HAP-1 (cell line): ENCODE data around the gene WNT11.

ENCODE experiments used
- DNase-seq, 2 experiments: peaks; one replicate each; pipeline ENCODE4 v3.0.0-alpha.2; 2016 to 2020; ENCODE audit warnings: low spot score in 2 of 2
- H3K27me3 ChIP-seq: fragments of 250-450 bp; sonication (Bioruptor Pico); 2 replicates; pipeline ENCODE4 v1.5.1; 2020; ENCODE audit warnings: low read depth, mild to moderate bottlenecking, moderate library complexity
- H3K36me3 ChIP-seq: fragments of 250-450 bp; sonication (Bioruptor Pico); replicated peaks from 2 replicates; pipeline ENCODE4 v1.5.1; 2020; ENCODE audit warnings: mild to moderate bottlenecking
- H3K4me1 ChIP-seq: fragments of 250-450 bp; sonication (Bioruptor Pico); 2 replicates; pipeline ENCODE4 v1.5.1; 2020; ENCODE audit warnings: mild to moderate bottlenecking
- H3K4me3 ChIP-seq: fragments of 250-450 bp; sonication (Bioruptor Pico); 2 replicates; pipeline ENCODE4 v1.5.1; 2020; ENCODE audit warnings: mild to moderate bottlenecking, moderate library complexity
- H3K9me3 ChIP-seq: fragments of 250-450 bp; sonication (Bioruptor Pico); 2 replicates; pipeline ENCODE4 v1.5.1; 2020; ENCODE audit warnings: mild to moderate bottlenecking, moderate library complexity
- in situ Hi-C: fragments of 300-500 bp; cut with MboI; formaldehyde crosslinking; loops from 3 replicates; pipeline ENCODE4 v1.14.3; 2020; ENCODE audit warnings: low sequenced_read_pairs, inconsistent platforms, mixed read lengths

The WNT11 gene

GRCh38 chr11:76197332-76197731 lies 9.0 kb downstream of the WNT11 start:
- Histone ChIP-seq H3K9me3 (no peaks in the 10 kb centered on the region), H3K4me1 (no peaks in the 10 kb centered on the region), H3K4me3 (no peak overlapping the region), H3K36me3 (no peaks in the 10 kb centered on the region), H3K27me3 (no peaks in the 10 kb centered on the region)
- DNase-seq, result no peak
- in situ Hi-C loops, result no loop called here

- in situ Hi-C loops, result no loop called here
- no peaks in the 10 kb centered on the region for H3K27me3 ChIP-seq
- no peaks in the 10 kb centered on the region for H3K9me3 ChIP-seq
- no peak overlapping the region for H3K4me3 ChIP-seq
- no peaks in the 10 kb centered on the region for H3K4me1 ChIP-seq
- H3K36me3 ChIP-seq, result no peaks in the 10 kb centered on the region
- no peak for DNase-seq
Observed at GRCh38 chr11:76196849-76197248, 9.5 kb downstream of the WNT11 start.

GRCh38 chr11:76194872-76195668 lies 11.2 kb downstream of the WNT11 start:
- Histone ChIP-seq H3K4me3 (no peak overlapping the region), H3K36me3 (no peaks in the 10 kb centered on the region), H3K4me1 (no peaks in the 10 kb centered on the region), H3K27me3 (no peaks in the 10 kb centered on the region), H3K9me3 (no peaks in the 10 kb centered on the region)
- in situ Hi-C loops, result no loop called here
- DNase-seq, result no peak

GRCh38 chr11:76193219-76193618 lies 13.1 kb downstream of the WNT11 start:
- H3K36me3 ChIP-seq, result no peaks in the 10 kb centered on the region
- no peak overlapping the region for H3K4me3 ChIP-seq
- H3K27me3 ChIP-seq, result no peaks in the 10 kb centered on the region
- DNase-seq, result peak in 1 of 2 experiments; percentile 40
- H3K9me3 ChIP-seq, result no peaks in the 10 kb centered on the region
- no peaks in the 10 kb centered on the region for H3K4me1 ChIP-seq
- in situ Hi-C loops, result no loop called here

GRCh38 chr11:76190376-76190775 lies 15.9 kb downstream of the WNT11 start:
- Histone ChIP-seq H3K27me3 (no peaks in the 10 kb centered on the region), H3K9me3 (no peaks in the 10 kb centered on the region), H3K4me1 (no peaks in the 10 kb centered on the region), H3K36me3 (no peaks in the 10 kb centered on the region), H3K4me3 (no peak overlapping the region)
- in situ Hi-C loops, result no loop called here
- no peak for DNase-seq

- in situ Hi-C loops, result no loop called here
- Histone ChIP-seq H3K9me3 (no peaks in the 10 kb centered on the region), H3K36me3 (no peaks in the 10 kb centered on the region), H3K27me3 (no peaks in the 10 kb centered on the region), H3K4me1 (no peaks in the 10 kb centered on the region), H3K4me3 (no peak overlapping the region)
- DNase-seq, result no peak
Observed at GRCh38 chr11:76189682-76190081, 16.6 kb downstream of the WNT11 start.

GRCh38 chr11:76188873-76189272 lies 17.4 kb downstream of the WNT11 start:
- in situ Hi-C loops, result no loop called here
- no peaks in the 10 kb centered on the region for H3K9me3 ChIP-seq
- no peaks in the 10 kb centered on the region for H3K4me1 ChIP-seq
- H3K4me3 ChIP-seq, result no peak overlapping the region
- DNase-seq, result no peak
- H3K27me3 ChIP-seq, result no peaks in the 10 kb centered on the region
- H3K36me3 ChIP-seq, result no peaks in the 10 kb centered on the region

- Histone ChIP-seq H3K9me3 (no peaks in the 10 kb centered on the region), H3K27me3 (no peaks in the 10 kb centered on the region), H3K4me3 (no peak overlapping the region), H3K4me1 (no peaks in the 10 kb centered on the region), H3K36me3 (no peaks in the 10 kb centered on the region)
- in situ Hi-C loops, result no loop called here
- no peak for DNase-seq
Observed at GRCh38 chr11:76186776-76187279, 19.5 kb downstream of the WNT11 start.

GRCh38 chr11:76185931-76186401 lies 20.3 kb downstream of the WNT11 start:
- H3K4me1 ChIP-seq, result no peaks in the 10 kb centered on the region
- H3K4me3 ChIP-seq, result no peak overlapping the region
- H3K36me3 ChIP-seq, result no peaks in the 10 kb centered on the region
- no peak for DNase-seq
- in situ Hi-C loops, result no loop called here
- no peaks in the 10 kb centered on the region for H3K9me3 ChIP-seq
- H3K27me3 ChIP-seq, result no peaks in the 10 kb centered on the region

- Histone ChIP-seq H3K4me3 (no peak overlapping the region), H3K36me3 (no peaks in the 10 kb centered on the region), H3K9me3 (no peaks in the 10 kb centered on the region), H3K27me3 (no peaks in the 10 kb centered on the region), H3K4me1 (no peaks in the 10 kb centered on the region)
- in situ Hi-C loops, result no loop called here
- DNase-seq, result no peak
Observed at GRCh38 chr11:76185511-76185910, 20.8 kb downstream of the WNT11 start.

GRCh38 chr11:76184551-76184993 lies 21.7 kb downstream of the WNT11 start:
- Histone ChIP-seq H3K27me3 (no peaks in the 10 kb centered on the region), H3K36me3 (no peaks in the 10 kb centered on the region), H3K9me3 (no peaks in the 10 kb centered on the region), H3K4me1 (no peaks in the 10 kb centered on the region), H3K4me3 (no peak overlapping the region)
- in situ Hi-C loops, result no loop called here
- DNase-seq, result no peak

- Histone ChIP-seq H3K36me3 (no peaks in the 10 kb centered on the region), H3K27me3 (no peaks in the 10 kb centered on the region), H3K9me3 (no peaks in the 10 kb centered on the region), H3K4me1 (no peaks in the 10 kb centered on the region), H3K4me3 (no peak overlapping the region)
- in situ Hi-C loops, result no loop called here
- DNase-seq, result no peak
Observed at GRCh38 chr11:76181371-76181770, 24.9 kb downstream of the WNT11 start.

GRCh38 chr11:76179147-76179546 lies 27.2 kb downstream of the WNT11 start:
- Histone ChIP-seq H3K27me3 (no peaks in the 10 kb centered on the region), H3K36me3 (no peaks in the 10 kb centered on the region), H3K9me3 (no peaks in the 10 kb centered on the region), H3K4me3 (no peak overlapping the region), H3K4me1 (no peaks in the 10 kb centered on the region)
- in situ Hi-C loops, result no loop called here
- no peak for DNase-seq

GRCh38 chr11:76177250-76177686 lies 29.0 kb downstream of the WNT11 start:
- Histone ChIP-seq H3K4me1 (no peaks in the 10 kb centered on the region), H3K9me3 (no peaks in the 10 kb centered on the region), H3K4me3 (no peak overlapping the region), H3K36me3 (no peaks in the 10 kb centered on the region), H3K27me3 (no peaks in the 10 kb centered on the region)
- in situ Hi-C loops, result no loop called here
- no peak for DNase-seq
